ENCODE data around the gene GPR160.

GPR160 gene

DNA sequence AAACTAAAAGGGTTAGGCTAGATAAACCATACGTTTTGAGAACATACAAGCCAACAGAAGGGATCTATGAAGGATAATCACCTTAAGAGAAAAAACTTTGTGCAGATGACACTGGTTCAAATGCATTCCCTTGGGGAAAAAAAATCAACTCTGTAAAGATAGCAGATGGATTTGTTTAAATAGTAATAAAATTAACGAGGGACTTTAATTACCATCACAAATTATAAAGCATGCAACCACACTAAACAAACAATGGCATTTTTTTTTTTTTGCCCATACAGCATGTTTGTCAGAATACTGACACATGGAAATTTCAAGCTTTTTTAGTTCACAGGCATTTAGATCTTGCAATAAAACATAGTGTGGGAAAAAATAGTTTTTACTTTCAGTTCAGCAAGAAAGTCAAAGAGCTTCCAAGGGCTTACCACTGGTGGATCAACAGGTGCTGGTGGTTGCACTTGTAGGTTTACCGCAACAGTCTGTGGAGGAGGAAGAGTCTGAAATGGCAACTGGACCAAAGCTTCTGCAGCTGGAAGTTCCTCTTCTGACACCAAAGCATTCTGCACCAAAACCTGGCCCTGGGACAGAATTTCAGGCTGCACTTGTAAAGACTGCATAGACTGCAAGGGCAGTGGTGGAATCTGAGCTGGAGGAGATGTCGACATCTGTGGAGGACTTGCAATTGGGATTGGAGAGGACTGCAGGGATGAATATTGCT is 90.6 kb downstream of the GPR160 start:
- peak in 2 of 3 experiments; percentile 4 to 44 for DNase-seq

DNA sequence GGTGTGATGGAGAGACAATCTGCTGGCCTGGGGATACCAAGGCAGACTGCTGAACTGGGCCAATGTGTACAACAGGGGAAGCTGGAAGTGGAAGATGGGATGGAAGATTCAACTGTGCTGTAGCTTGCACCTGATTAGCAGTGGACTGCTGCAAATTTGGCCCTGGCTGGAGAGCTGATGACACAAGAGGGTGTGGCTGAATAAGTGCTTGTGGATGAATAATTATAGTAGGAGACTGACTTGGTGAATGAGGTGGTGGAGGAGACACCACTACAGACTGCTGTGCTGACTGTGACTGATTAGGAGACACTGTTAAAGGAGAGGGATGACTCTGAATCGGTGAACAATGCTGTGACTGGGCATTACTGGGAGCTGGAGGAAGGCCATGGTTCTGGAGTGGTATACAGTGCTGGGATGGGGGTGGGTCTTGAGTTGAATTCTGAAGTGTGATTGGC is 91.2 kb downstream of the GPR160 start:
- peak in 1 of 3 experiments; percentile 13 for DNase-seq

- DNase-seq, result no peak
Observed at GRCh38 chr3:170130532-170130931, 92.7 kb downstream of the GPR160 start.

GRCh38 chr3:170132335-170132734 is 94.5 kb downstream of the GPR160 start:
- no peak for DNase-seq
